HG03280 (cell line): Measurements from ENCODE around the gene ZBTB24.
"Not testable (repeated sequence)": the region's sequence is repeated elsewhere in the genome, so short reads cannot be mapped to it uniquely, and the experiment has no call there.

Experiments used
- ATAC-seq: cut with Tn5 transposase; IDR thresholded peaks from one replicate; pipeline ENCODE4 v1.9.1; 2021; ENCODE audit warnings: mild to moderate bottlenecking, moderate library complexity; ENCODE audit not compliant: unreplicated experiment

ZBTB24 gene

DNA sequence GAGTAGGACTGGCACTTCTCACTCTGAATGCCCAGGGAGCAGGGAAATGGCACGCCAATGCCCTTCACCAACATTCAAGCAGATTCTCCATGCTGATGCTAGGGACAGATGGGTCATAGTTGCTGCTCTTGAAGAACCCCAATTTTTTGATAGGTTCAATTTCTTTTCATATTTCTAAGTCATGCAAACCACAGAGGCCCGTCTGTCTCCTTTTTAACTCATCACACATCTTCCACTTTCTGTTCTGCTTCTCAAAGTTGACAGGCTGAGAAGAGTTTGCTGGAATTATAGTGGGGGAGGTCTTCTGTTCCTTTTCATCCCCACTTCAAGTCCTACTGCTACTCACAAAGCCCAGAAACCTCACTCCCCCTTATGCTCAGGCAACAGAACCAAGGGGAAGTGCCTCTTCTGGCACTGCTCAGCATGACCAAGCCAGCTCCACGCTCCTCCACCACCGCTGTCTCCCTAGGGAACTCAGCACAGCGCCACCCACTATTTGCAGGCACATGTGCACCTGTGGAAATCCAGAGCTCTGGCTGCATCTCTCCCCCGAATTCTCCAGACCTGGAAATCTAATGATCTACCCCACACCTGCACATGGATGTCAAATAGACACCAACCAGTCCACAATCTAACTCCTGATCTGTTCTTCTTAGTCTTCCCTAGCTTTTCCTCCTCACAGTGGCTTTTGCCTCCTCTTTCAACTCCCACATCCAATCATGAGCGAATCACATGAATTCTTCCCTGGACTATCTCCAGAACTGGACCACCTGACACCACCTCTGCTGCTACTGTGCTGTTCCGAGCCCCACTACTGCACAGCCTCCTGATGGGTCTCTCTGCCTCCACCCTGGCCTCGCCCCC lies 10.7 kb downstream of the ZBTB24 start:
- peak; percentile 51 for ATAC-seq

DNA sequence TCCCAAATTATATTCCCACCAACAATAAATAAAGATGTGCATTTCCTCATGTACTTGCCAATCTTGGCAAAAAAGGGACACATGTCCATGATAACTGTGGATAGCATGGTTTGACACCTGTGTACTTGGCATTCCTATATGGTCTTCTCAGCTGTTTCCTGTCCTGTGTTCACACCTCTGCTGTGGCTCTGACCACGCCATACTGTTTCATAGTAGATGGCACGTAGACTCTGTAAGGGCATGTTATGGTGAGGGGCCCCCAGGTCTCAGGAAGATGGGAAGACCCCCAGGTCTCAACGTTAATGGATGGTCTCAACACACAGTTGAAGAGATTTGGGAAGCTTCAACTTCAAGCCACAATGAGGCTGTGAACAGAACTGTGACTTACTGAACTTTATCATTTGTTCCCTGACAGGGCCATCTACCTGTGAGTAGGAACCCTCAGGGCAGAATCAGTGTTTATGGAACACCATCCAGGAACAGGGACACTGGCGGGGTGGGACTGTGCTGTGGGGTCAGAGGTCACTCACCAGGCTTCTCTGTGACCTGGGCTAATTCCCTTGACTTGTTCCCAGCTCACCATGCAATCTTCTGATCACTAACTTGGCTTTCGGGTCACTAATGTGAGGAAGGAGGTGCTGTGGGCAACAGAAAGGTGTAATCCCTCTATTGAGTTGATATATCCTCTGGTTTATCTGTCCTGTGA lies 11.8 kb downstream of the ZBTB24 start:
- ATAC-seq: no peak

- no peak for ATAC-seq
Observed at GRCh38 chr6:109469591-109470189, 13.3 kb downstream of the ZBTB24 start.

- ATAC-seq: no peak
Observed at GRCh38 chr6:109467696-109468095, 15.3 kb downstream of the ZBTB24 start.

DNA sequence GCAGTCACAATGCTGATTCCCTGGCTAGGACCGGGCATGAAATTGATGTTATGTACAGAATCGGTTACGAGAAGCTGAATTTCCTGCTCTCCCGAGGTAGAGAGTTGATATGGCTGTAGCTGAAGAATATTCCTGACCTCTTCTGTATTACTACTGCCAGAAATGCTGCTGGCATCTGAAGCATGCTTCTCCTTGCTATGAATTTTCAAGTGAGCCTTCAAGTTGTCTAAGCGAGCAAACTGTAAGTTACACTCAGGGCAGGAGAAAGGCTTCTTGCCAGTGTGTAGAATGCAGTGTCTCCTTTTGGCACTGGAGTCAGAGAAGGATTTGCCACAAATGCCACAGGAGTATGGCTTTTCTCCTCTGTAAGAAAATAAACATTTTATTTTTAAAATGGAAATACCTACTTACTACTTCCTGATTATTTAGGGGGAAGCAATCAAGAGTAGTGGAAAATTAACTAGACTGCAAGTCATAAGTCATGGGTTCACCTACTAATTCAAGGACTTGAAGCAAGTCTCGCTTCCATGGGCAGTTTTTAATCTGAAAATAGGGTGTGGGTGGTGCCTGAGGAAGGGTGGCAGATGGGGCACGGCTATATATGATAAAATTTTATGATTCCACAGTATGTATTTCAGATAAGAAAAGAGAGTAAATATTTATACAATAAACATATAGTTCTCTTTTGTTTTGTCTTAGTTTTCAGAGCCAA lies 16.7 kb downstream of the ZBTB24 start:
- no peak for ATAC-seq

GRCh38 chr6:109465772-109466171 lies 17.2 kb downstream of the ZBTB24 start:
- ATAC-seq: no peak

- ATAC-seq: no peak
Observed at GRCh38 chr6:109461733-109462526, 21.1 kb downstream of the ZBTB24 start.

- ATAC-seq: not testable (repeated sequence)
Observed at GRCh38 chr6:109461205-109461604, 21.8 kb downstream of the ZBTB24 start.

- ATAC-seq: no peak
Observed at GRCh38 chr6:109460161-109460829, 22.7 kb downstream of the ZBTB24 start.

- ATAC-seq: peak; percentile 18
Observed at GRCh38 chr6:109458774-109459531, 24.1 kb downstream of the ZBTB24 start.

DNA sequence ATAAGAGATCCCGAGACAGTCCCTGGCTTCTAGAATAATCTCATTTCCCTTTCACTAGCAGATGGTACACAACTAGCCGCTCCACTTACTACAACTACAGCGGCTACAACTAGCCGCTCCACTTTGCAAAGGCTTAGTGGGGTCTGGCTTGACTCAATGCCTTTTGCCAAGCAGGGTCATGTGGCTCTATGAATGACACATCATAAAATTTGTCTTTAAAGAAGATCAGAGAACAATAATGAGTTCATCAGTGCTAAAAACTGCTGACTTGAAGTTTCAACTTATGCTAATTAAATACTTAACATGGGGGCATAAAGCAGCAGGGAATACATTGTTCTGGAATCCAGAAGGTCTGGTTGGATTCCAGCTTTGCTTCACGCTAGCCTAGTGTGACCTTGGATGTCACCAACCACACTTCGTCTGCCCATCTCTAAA lies 25.4 kb downstream of the ZBTB24 start:
- ATAC-seq: no peak

DNA sequence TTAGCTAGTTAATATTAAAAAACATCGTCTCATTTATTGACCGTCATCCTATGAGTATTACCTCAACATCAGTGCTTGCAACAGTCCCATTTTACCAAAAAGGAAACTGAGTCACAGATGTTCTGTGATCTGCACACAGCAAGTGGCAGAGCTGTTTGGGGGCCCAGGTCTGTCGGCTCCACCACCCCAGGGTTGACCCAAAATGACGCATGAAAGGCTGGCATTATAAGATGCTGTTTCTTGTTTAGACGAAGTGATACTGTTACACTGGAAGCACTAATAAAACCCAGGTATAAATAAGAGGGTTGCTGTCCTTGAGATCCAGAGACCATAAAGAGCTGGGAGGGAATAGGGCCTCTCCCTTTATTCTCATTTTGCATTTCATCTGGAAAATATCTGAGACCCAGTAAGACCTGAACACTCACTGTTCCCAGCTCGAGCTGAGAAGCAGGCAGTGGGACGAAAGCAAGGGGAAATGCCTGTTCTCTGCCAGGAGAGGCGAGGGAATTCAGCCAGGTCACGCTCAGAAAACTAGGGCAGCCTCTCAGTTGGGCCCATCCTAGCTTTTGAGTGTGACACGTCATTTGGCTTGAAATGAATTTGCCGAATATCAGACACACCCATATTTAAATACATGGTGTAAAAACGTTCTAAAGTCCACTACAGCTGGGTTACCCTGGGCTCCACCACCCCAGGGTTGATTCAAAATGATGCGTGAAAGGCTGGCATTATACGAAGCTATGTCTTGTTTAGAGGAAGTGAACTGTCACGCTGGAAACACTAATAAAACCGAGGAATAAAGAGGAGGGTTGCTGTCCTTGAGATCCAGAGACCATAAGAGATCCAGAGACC lies 26.1 kb downstream of the ZBTB24 start:
- ATAC-seq: no peak

DNA sequence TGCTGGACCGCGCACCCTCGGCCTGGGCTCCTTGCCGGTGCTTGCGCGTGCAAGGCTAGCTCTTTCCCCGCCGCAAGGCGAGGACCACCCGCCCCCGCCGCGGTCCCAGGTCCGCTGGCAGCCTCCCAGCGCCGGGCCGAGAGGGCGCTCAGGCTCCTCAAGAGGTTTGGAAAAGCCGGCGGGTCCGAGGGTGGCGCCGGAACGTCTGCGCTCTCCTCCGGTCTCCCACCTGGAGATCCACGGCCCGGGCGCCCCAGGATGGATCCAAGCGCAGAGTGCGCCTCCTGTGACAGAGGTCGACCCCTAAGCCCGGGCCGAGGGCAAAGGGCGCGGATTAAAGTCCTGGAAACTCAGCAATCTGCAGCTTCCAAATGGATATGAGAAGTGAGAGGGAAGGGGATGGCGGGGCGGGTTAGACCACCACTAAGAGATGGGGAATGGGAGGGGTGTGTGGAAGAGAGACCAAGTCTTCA lies 26.9 kb downstream of the ZBTB24 start:
- peak; percentile 1 for ATAC-seq

DNA sequence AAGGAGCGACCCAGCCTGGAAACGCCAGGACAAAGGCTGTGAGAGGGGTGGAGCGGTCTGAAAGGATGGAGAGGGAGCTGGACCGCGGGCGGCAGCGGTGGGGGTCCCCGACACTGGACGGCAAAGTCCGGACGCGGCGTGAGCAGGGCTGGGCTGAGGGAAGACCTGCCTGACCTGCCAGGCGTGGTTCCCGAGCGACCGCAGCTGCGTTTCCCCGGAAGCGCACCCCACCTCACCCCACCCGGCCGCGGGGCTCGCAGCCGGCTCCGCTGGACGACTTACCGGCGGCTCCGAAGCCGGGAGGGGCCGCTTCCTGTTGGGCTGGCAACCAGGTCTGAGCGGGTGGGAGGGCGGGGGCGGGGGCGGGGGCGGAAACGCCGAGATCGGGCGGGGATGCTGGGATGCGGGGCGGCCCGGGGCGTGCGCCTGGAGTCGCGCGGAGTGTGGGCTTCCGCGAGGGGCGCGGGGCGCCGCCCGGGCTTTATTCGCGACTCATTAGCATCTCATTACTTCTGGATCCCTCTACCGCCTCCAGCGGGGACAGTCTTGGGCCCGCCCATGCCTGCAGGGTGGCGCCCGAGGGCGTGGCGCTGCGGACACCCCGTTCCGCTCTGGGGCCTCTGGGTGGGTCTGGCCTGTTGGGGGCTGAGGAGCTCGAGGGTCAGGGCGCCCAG lies 27.4 kb downstream of the ZBTB24 start, which contains the start of gene MICAL1:
TSS of gene MICAL1 (minus strand) at position 336 of the 674 bp plus-strand sequence. CDS start 1,576 bp downstream, outside the sequence.
- ATAC-seq: peak; percentile 74

DNA sequence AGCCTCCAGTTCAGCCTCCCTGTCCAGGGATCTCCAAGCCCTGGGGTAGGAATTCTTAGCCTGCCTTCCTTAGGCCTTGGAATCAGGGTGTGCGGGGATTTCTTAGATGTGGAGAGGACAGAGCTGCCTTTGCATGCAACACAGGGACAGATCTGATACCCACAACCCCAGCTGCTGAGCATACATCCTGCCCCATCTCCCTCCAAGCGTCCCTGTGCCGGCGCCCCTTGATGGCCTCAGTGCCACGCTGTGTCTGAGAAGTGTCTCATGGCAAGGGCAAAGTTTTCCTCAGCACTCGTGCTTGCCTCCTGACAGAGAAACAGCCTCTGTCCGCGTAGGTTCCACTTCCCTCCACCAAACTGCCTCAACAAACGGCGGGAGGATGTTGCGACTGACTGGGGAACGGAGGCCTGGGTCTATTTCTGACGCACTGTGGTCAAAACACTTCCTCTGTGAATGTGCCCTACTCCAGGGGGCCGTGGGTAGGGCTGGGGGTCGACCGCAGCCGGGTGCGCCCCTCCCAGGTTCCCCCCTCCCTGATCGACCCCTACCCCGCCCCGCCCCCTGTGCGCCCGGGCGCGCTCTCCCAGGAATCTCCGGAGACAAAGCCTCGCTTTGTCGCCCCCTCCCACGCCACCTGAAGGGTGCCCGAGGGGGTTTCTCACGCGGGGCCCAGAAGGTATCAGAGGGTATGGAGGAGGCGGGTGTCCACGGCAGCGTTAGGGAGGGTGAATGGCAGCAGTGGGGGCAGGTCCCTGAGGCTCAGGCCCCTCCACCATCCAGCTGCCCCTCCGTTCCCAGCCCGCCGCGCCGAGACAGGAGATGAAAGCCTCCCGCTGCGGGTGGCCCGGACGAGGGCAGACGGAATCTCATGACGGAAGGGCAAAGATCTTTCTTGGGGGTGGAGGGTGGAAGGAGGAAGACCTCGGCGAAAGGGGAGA lies 28.3 kb downstream of the ZBTB24 start:
- ATAC-seq: peak; percentile 17
